D341Med (cell line): ENCODE results near the gene EXOG.
"Not testable (repeated sequence)": the region's sequence is repeated elsewhere in the genome, so short reads cannot be mapped to it uniquely, and the experiment has no call there.

Experiments
- DNase-seq: peaks from one replicate; pipeline ENCODE4 v3.0.0; 2012; ENCODE audit warnings: low spot score

The EXOG gene

GRCh38 chr3:38563886-38564270 is 67.7 kb downstream of the EXOG start:
- no peak for DNase-seq

- no peak for DNase-seq
Observed at GRCh38 chr3:38564631-38565338, 68.6 kb downstream of the EXOG start.

GRCh38 chr3:38565339-38566214 is 69.4 kb downstream of the EXOG start:
- no peak for DNase-seq

GRCh38 chr3:38566215-38566528 is 70.0 kb downstream of the EXOG start:
- no peak for DNase-seq

GRCh38 chr3:38566794-38567193 is 70.7 kb downstream of the EXOG start:
- DNase-seq, result not testable (repeated sequence)

- DNase-seq, result no peak
Observed at GRCh38 chr3:38567498-38567897, 71.4 kb downstream of the EXOG start.

- no peak for DNase-seq
Observed at GRCh38 chr3:38573111-38573510, 77.0 kb downstream of the EXOG start.

GRCh38 chr3:38573556-38573955 is 77.4 kb downstream of the EXOG start:
- DNase-seq, result peak; percentile 9

GRCh38 chr3:38574411-38575278 is 78.5 kb downstream of the EXOG start:
- peak; percentile 10 for DNase-seq

- no peak for DNase-seq
Observed at GRCh38 chr3:38575279-38575843, 79.2 kb downstream of the EXOG start.
